ENCODE measurements around the gene PARVB.

Gene PARVB

GRCh38 chr22:44161673-44162072 is 137.6 kb downstream of the PARVB start:
- DNase-seq (ENCODE audit: low spot score): no peak

GRCh38 chr22:44162960-44163359 is 138.9 kb downstream of the PARVB start:
- no peak for DNase-seq (ENCODE audit: low spot score)

- no peak for DNase-seq (ENCODE audit: low spot score)
Observed at GRCh38 chr22:44163536-44163935, 139.4 kb downstream of the PARVB start.

GRCh38 chr22:44164031-44164430 is 139.9 kb downstream of the PARVB start:
- DNase-seq (ENCODE audit: low spot score): no peak

GRCh38 chr22:44165286-44165874 is 141.3 kb downstream of the PARVB start:
- no peak for DNase-seq (ENCODE audit: low spot score)

GRCh38 chr22:44166498-44167276 is 142.6 kb downstream of the PARVB start:
- no peak for DNase-seq (ENCODE audit: low spot score)

GRCh38 chr22:44167501-44167900 is 143.4 kb downstream of the PARVB start:
- no peak for DNase-seq (ENCODE audit: low spot score)

GRCh38 chr22:44168206-44168605 is 144.1 kb downstream of the PARVB start:
- DNase-seq (ENCODE audit: low spot score): no peak

GRCh38 chr22:44170470-44170869 is 146.4 kb downstream of the PARVB start:
- no peak for DNase-seq (ENCODE audit: low spot score)

GRCh38 chr22:44171561-44171960 is 147.5 kb downstream of the PARVB start:
- DNase-seq (ENCODE audit: low spot score): no peak

GRCh38 chr22:44172370-44173108 is 148.4 kb downstream of the PARVB start:
- no peak for DNase-seq (ENCODE audit: low spot score)

- no peak for DNase-seq (ENCODE audit: low spot score)
Observed at GRCh38 chr22:44173154-44173553, 149.1 kb downstream of the PARVB start.

GRCh38 chr22:44175676-44176075 is 151.6 kb downstream of the PARVB start:
- no peak for DNase-seq (ENCODE audit: low spot score)

GRCh38 chr22:44179196-44179988 is 155.3 kb downstream of the PARVB start:
- no peak for DNase-seq (ENCODE audit: low spot score)

- DNase-seq (ENCODE audit: low spot score): no peak
Observed at GRCh38 chr22:44179989-44180705, 156.0 kb downstream of the PARVB start.

- DNase-seq (ENCODE audit: low spot score): no peak
Observed at GRCh38 chr22:44180706-44181032, 156.6 kb downstream of the PARVB start, which contains the start of gene PARVG. Gene PARVG, plus strand, starts transcription at chr22:44180925. Its CDS starts 2,405 bp downstream, at chr22:44183330.

- no peak for DNase-seq (ENCODE audit: low spot score)
Observed at GRCh38 chr22:44181033-44181911, 157.2 kb downstream of the PARVB start.

GRCh38 chr22:44181912-44182587 is 157.9 kb downstream of the PARVB start:
- DNase-seq (ENCODE audit: low spot score): no peak

GRCh38 chr22:44182588-44183286 is 158.6 kb downstream of the PARVB start:
- DNase-seq (ENCODE audit: low spot score): no peak

GRCh38 chr22:44183287-44183588 is 159.1 kb downstream of the PARVB start:
- DNase-seq (ENCODE audit: low spot score): no peak
